ENCODE results near the gene MUC20.

DNA sequence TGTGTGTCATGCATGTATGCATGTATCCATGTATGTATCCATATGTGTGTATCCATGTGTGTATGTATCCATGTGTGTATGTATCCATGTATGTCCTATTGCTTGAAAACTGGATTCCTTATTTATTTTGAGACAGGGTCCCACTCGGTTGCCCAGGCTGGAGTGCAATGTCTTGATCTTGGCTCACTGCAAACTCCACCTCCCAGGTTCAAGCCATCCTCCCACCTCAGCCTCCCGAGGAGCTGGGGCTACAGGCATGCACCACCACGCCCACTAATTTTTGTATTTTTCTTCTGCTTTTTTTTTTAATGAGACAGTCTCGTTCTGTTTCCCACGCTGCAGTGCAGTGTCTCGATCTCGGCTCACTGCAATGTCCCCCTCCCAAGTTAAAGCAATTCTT, 34.1 kb downstream of the MUC20 start:
- TF ChIP-seq, protein P1, sequence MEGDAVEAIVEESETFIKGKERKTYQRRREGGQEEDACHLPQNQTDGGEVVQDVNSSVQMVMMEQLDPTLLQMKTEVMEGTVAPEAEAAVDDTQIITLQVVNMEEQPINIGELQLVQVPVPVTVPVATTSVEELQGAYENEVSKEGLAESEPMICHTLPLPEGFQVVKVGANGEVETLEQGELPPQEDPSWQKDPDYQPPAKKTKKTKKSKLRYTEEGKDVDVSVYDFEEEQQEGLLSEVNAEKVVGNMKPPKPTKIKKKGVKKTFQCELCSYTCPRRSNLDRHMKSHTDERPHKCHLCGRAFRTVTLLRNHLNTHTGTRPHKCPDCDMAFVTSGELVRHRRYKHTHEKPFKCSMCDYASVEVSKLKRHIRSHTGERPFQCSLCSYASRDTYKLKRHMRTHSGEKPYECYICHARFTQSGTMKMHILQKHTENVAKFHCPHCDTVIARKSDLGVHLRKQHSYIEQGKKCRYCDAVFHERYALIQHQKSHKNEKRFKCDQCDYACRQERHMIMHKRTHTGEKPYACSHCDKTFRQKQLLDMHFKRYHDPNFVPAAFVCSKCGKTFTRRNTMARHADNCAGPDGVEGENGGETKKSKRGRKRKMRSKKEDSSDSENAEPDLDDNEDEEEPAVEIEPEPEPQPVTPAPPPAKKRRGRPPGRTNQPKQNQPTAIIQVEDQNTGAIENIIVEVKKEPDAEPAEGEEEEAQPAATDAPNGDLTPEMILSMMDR (IDR thresholded peaks at IDR 0.05 in 4 of 5, conservative IDR thresholded peaks at IDR 0.05 in 1 of 5) = no peak
- no peak for TF ChIP-seq POLR2A (IDR thresholded peaks at IDR 0.05)

All from gastrocnemius medialis (tissue), 4 donors.